ENCODE results near the gene SHC3. TPM values are rescaled to one million over a fixed set of nuclear protein-coding genes. Genes with fewer than 3 reads are reported as not detected.

The SHC3 gene
- total and polyA plus RNA-seq, 2 experiments from 2014 or later, result 1.3 to 2.9 TPM

- TF ChIP-seq ZNF462 (CRISPR knock-in tag; IDR thresholded peaks at IDR 0.05), result no peak
- no peak for TF ChIP-seq POLR2AphosphoS5 (IDR thresholded peaks at IDR 0.05; ENCODE audit: low read depth)
- no peak for TF ChIP-seq CTCF (conservative IDR thresholded peaks at IDR 0.05; ENCODE audit: low read depth in 2 of 2)
- TF ChIP-seq JUNB (IDR thresholded peaks at IDR 0.05; ENCODE audit: unreplicated experiment), result no peak
- TF ChIP-seq EZH2phosphoT487 (IDR thresholded peaks at IDR 0.05; ENCODE audit: unreplicated experiment), result no peak
Observed at GRCh38 chr9:88960632-88961031, 218.0 kb downstream of the SHC3 start (continued).

GRCh38 chr9:88959727-88960469, 218.7 kb downstream of the SHC3 start:
- no peak for ATAC-seq
- no peak for DNase-seq (ENCODE audit: low spot score)
- no peak overlapping the region for H3K4me2 ChIP-seq
- H3K4me1 ChIP-seq (ENCODE audit: insufficient read depth), result peaks cover 6% of the 10 kb centered on the region; the same call in 1 of the 2 replicates
- TF ChIP-seq CREB1 (CRISPR knock-in tag; IDR thresholded peaks at IDR 0.05; ENCODE audit: low read depth) (no peak), ZNF114 (CRISPR knock-in tag; IDR thresholded peaks at IDR 0.05) (no peak), NANOG (IDR thresholded peaks at IDR 0.05; ENCODE audit: borderline replicate concordance) (no peak), JUNB (IDR thresholded peaks at IDR 0.05; ENCODE audit: unreplicated experiment) (no peak), EZH2 (IDR thresholded peaks at IDR 0.05; ENCODE audit: low read depth, unreplicated experiment) (no peak)
- no peak overlapping the region for H2AFZ ChIP-seq
- H3K4me3 Mint-ChIP-seq, result no peak overlapping the region
- no peaks in the 10 kb centered on the region for H3K36me3 Mint-ChIP-seq (ENCODE audit: low read depth)
- H3K4me3 ChIP-seq, result no peak overlapping the region
- H3K27me3 ChIP-seq (ENCODE audit: insufficient read depth), result no peaks in the 10 kb centered on the region
- peaks cover 3% of the 10 kb centered on the region; the same call in 1 of the 3 replicates for H3K9me3 Mint-ChIP-seq
- H3K27me3 Mint-ChIP-seq (ENCODE audit: insufficient read depth, low read depth, poor library complexity), result peaks cover under 1% of the 10 kb centered on the region
- no peaks in the 10 kb centered on the region for H4K20me1 ChIP-seq (replicated peaks; ENCODE audit: insufficient read depth)
- no peaks in the 10 kb centered on the region for H3K9me2 ChIP-seq (ENCODE audit: insufficient read depth)
- H3K79me2 ChIP-seq (replicated peaks; ENCODE audit: insufficient read depth), result no peaks in the 10 kb centered on the region
- no peak overlapping the region for H3K27ac ChIP-seq (ENCODE audit: low read depth)
- no peaks in the 10 kb centered on the region for H3K36me3 ChIP-seq (ENCODE audit: insufficient read depth)
- H3K4me1 Mint-ChIP-seq, result peaks cover 13% of the 10 kb centered on the region
- H3F3A ChIP-seq (replicated peaks; ENCODE audit: low read depth), result no peaks in the 10 kb centered on the region
- H3K27ac Mint-ChIP-seq, result no peak overlapping the region

Measured in GM23338 (cell line).